ENCODE data around the gene RNFT2. TPM values are rescaled to one million over a fixed set of nuclear protein-coding genes. Genes with fewer than 3 reads are reported as not detected.
A peak's percentile ranks its signal among the peaks of the same experiment; 100 is the strongest.

The RNFT2 gene
- total RNA-seq, 2 experiments from 2014 or later, result 11.8 to 11.9 TPM

DNA sequence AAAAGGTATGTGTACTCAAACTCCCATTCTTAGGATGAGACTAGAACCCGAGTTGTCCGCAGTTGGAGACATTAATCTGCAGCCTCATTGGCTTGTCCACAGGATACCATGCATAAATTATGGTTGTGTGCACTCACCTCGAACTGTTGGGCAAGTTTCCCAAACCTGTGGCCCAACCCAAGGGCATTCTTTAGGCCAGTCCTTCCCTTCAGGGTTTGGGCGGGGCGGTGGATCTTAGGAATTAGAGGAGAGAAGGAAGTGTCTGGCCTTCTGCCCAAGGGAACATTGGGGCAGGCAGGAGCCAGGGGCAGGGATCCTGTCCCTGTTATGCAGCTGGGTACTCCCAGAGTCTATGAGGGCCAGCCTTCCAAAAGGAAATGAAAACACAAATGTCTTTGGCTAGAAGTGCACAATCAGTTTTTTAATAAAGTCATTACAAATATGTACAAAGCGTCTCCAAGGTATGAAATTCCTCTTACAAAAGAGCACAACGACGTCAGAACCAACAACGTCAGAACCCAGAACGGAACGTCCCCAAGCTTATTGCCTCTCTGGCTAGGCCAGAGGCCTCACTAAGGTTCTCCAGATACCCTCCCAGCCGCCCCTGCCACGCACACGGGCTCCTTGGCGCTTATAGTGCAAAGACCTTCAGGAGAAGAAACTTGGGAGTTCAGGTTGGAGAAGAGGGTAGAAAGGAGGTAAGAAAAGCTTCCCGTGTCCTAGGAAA lies 117.8 kb downstream of the RNFT2 start:
- no peak for ATAC-seq
- H3K36me3 Mint-ChIP-seq (ENCODE audit: low read depth), result no peaks in the 10 kb centered on the region
- DNase-seq, result no peak
- ChIA-PET POLR2A (no interaction called here), CTCF (no interaction called here)
- peaks cover 11% of the 10 kb centered on the region for H3K27me3 Mint-ChIP-seq (ENCODE audit: low read depth)
- H3K27ac Mint-ChIP-seq, result no peak overlapping the region
- H3K4me1 Mint-ChIP-seq (ENCODE audit: low read depth), result peaks cover 5% of the 10 kb centered on the region
- no peaks in the 10 kb centered on the region for H3K9me3 Mint-ChIP-seq (ENCODE audit: insufficient read depth)
- no peak overlapping the region for H3K4me3 Mint-ChIP-seq

DNA sequence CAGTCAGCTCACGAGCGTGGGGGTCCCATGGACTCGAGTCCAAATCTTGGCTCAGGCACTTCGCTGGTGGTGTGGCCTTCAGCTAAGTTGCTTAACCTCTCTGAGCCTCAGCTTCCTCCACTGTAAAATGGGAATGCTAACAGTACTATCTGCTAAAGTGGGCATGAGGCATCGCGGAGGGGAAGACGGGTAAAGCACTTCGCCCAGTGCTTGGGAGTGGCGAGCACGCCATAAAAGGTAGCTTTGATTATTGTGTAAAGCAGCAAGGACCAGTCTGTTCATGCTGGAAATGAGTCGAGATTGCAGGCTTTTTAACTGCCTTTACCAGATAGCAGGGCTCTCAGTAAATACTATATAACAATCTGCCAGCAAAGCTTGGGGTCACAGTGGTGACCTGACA lies 118.6 kb downstream of the RNFT2 start:
- POLR2A ChIA-PET, result no interaction called here
- peaks cover 12% of the 10 kb centered on the region for H3K4me1 Mint-ChIP-seq (ENCODE audit: low read depth)
- H3K27me3 Mint-ChIP-seq (ENCODE audit: low read depth), result peaks cover 11% of the 10 kb centered on the region
- ATAC-seq (no peak), DNase-seq (no peak)
- H3K4me3 Mint-ChIP-seq, result no peak overlapping the region
- CTCF ChIA-PET, result no interaction called here
- no peaks in the 10 kb centered on the region for H3K9me3 Mint-ChIP-seq (ENCODE audit: insufficient read depth)
- H3K27ac Mint-ChIP-seq, result no peak overlapping the region
- no peaks in the 10 kb centered on the region for H3K36me3 Mint-ChIP-seq (ENCODE audit: low read depth)

DNA sequence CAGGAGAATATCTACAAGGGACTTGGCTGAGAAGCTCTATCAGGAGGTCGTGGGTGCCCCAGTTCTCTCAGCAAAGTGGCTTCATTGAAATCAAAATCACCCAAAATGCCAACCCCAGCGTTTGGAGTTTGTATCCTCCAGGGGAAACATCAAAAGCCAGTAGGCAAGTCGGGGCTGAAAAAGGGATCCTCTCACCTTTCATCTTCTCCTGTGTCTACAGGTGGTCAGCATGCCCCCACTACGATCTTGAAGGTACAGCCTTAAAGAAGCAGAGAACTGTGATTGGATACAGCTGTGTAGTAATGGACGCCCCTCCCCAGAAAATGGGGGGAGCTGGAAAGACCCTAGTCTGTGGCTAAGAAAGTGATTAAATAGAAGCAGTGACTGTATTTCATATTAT lies 121.0 kb downstream of the RNFT2 start:
- H3K36me3 Mint-ChIP-seq (ENCODE audit: low read depth), result no peaks in the 10 kb centered on the region
- DNase-seq (no peak), ATAC-seq (no peak)
- ChIA-PET POLR2A (no interaction called here), CTCF (no interaction called here)
- no peak overlapping the region for H3K4me3 Mint-ChIP-seq
- H3K4me1 Mint-ChIP-seq (ENCODE audit: low read depth), result peaks cover 14% of the 10 kb centered on the region
- H3K9me3 Mint-ChIP-seq (ENCODE audit: insufficient read depth), result no peaks in the 10 kb centered on the region
- H3K27me3 Mint-ChIP-seq (ENCODE audit: low read depth), result peaks cover 11% of the 10 kb centered on the region
- no peak overlapping the region for H3K27ac Mint-ChIP-seq

DNA sequence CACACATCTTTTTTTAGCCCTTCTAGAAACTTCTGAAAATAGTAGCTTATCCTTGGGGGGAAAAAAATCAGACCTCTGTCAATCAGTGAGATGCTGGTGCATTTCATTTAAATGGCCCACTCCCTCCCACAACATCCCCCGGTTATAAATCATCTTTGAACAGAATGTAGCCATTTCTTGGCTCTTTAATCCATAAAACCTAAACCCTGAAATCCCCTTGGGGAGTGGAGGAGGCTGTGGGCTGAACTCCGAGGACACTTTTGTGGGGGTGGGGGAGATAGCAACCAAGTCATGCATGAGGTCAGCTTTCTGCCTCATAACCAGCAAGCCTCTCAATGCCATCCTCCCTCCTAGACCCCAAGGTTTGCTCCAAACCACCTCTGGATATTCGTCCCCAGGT lies 122.1 kb downstream of the RNFT2 start:
- Mint-ChIP-seq H3K36me3 (ENCODE audit: low read depth) (no peaks in the 10 kb centered on the region), H3K27me3 (ENCODE audit: low read depth) (peaks cover 11% of the 10 kb centered on the region), H3K4me3 (no peak overlapping the region), H3K27ac (no peak overlapping the region), H3K9me3 (ENCODE audit: insufficient read depth) (no peaks in the 10 kb centered on the region), H3K4me1 (ENCODE audit: low read depth) (peaks cover 14% of the 10 kb centered on the region)
- ATAC-seq (no peak), DNase-seq (no peak)
- ChIA-PET POLR2A (no interaction called here), CTCF (no interaction called here)

DNA sequence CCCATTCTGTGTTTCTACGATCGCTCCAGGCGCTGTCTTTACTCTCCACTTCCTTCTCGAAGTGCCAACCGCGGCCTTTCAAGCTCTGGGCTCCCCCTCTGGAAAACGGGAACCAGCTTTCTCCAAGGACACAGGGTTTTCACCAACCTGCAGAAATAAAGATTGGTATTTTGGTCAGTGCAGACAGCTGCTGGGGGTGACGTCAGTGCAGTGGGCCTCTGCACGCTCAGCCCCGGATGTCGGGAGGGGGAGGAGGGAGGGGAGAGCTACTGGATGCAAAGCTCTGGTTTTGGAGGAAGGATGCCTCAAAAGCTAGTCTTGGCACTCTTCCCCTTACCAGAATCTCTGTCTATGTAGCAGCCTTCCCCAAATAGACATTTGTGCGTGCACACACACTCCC lies 123.2 kb downstream of the RNFT2 start:
- ChIA-PET POLR2A (interaction anchor here (0.8 kb wide), 1 partner anchor 272 kb away, joined by 3 read pairs; no protein-coding TSS in a partner anchor), CTCF (interaction anchor here (0.8 kb wide), 1 partner anchor 21 kb away, joined by 3 read pairs; no protein-coding TSS in a partner anchor)
- peaks cover 11% of the 10 kb centered on the region for H3K27me3 Mint-ChIP-seq (ENCODE audit: low read depth)
- no peaks in the 10 kb centered on the region for H3K36me3 Mint-ChIP-seq (ENCODE audit: low read depth)
- peak; percentile 92 for ATAC-seq
- H3K4me3 Mint-ChIP-seq, result no peak overlapping the region
- peak; percentile 77 for DNase-seq
- H3K4me1 Mint-ChIP-seq (ENCODE audit: low read depth), result peaks cover 14% of the 10 kb centered on the region
- no peaks in the 10 kb centered on the region for H3K9me3 Mint-ChIP-seq (ENCODE audit: insufficient read depth)
- H3K27ac Mint-ChIP-seq, result no peak overlapping the region

DNA sequence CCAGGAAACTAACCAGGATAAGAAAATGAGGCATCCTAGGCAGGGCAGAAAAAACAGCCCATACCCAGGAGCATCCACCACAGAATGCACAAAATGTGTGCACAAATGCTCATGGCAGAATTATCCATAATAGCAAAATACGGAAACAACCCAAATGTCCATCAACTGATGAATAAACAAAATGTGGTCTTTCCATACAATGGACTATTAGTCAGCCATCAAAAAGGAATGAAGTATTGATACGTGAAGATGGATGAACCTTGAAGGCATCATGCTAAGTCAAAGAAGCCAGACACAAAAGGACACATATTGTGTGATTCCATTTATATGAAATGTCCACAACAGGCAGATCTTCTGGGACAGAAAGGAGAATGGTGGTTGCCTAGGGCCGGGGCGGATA lies 124.1 kb downstream of the RNFT2 start:
- Mint-ChIP-seq H3K27me3 (ENCODE audit: low read depth) (peaks cover 11% of the 10 kb centered on the region), H3K9me3 (ENCODE audit: insufficient read depth) (no peaks in the 10 kb centered on the region), H3K27ac (no peak overlapping the region), H3K4me3 (no peak overlapping the region), H3K36me3 (ENCODE audit: low read depth) (no peaks in the 10 kb centered on the region), H3K4me1 (ENCODE audit: low read depth) (peaks cover 14% of the 10 kb centered on the region)
- no peak for DNase-seq
- no peak for ATAC-seq
- CTCF ChIA-PET, result interaction anchor here (1.6 kb wide), 1 partner anchor 18 kb away, joined by 7 read pairs; no protein-coding TSS in a partner anchor
- POLR2A ChIA-PET, result no interaction called here

DNA sequence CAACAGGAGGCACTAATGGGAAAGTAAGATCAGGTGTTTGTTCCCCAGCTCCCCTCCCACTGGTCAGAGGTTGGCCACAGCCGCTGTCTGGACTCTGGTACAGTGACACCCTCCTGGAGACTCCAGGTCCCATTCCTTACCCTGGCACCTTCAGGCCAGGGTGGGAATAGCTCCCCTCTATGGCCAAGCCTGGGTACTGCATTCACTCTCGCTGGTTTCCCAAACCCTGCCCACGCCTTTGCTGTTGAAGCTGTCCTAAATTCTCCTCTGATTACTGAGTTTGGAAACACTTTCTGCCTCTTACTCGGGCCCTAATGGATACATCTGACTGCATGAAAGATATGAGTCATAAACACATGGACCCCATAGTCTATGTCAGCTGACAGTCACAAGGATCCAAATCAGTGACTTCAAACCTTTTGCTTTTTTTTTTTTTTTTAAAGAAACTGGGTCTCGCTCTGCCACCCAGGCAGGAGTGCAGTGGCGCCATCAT lies 125.2 kb downstream of the RNFT2 start:
- CTCF ChIA-PET, result interaction anchor here (0.8 to 1.6 kb wide), 5 partner anchors 12 to 160 kb away, joined by 3 to 7 read pairs (median 4); partner anchors contain the start of gene HRK

DNA sequence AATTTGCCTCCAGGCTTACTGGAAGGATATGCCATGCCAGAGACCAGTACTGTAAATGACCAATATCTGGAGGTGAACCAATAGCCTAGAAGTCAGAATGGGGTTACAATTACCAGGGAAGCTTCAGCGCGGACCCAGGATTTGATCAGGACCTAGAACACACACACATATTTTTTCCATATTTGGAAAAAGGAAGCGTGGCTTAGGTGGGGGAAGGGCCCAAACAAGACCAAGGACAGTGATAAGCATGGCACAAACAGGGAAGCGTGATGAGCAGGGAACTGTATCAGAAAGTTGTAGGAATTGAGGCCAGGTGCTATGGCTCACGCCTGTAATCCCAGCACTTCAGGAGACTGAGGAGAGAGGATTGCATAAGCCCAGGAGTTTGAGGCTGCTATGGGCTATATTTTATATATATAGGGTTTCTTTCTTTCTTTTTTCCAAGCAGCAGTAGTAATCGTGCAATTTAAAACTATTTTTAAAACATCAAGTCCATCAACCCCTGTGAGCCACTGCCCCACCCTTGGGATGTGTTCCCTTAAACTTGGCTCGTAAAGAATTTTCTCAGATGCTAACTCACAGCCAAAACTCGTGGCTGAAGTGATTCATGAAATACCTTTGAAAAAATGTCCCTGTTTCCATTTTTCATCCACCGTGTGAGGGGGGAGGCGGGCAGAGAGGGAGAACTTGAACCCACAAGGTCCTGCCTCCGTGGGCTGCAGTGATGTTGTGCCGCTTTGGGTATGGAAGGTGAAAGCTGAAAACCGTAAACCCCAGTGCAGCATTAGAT lies 126.5 kb downstream of the RNFT2 start:
- Mint-ChIP-seq H3K27ac (no peak overlapping the region), H3K4me3 (no peak overlapping the region), H3K9me3 (ENCODE audit: insufficient read depth) (no peaks in the 10 kb centered on the region), H3K4me1 (ENCODE audit: low read depth) (peaks cover 14% of the 10 kb centered on the region), H3K27me3 (ENCODE audit: low read depth) (no peaks in the 10 kb centered on the region), H3K36me3 (ENCODE audit: low read depth) (no peaks in the 10 kb centered on the region)
- ATAC-seq (no peak), DNase-seq (no peak)
- POLR2A ChIA-PET, result no interaction called here
- CTCF ChIA-PET, result no interaction called here

More for the DNA sequence above, 125.2 kb downstream of the RNFT2 start:
- H3K9me3 Mint-ChIP-seq (ENCODE audit: insufficient read depth), result no peaks in the 10 kb centered on the region
- H3K27ac Mint-ChIP-seq, result no peak overlapping the region
- H3K36me3 Mint-ChIP-seq (ENCODE audit: low read depth), result no peaks in the 10 kb centered on the region
- H3K4me3 Mint-ChIP-seq, result no peak overlapping the region
- H3K4me1 Mint-ChIP-seq (ENCODE audit: low read depth), result peaks cover 14% of the 10 kb centered on the region
- ATAC-seq (no peak), DNase-seq (no peak)
- POLR2A ChIA-PET, result no interaction called here
- H3K27me3 Mint-ChIP-seq (ENCODE audit: low read depth), result peaks cover 6% of the 10 kb centered on the region

DNA sequence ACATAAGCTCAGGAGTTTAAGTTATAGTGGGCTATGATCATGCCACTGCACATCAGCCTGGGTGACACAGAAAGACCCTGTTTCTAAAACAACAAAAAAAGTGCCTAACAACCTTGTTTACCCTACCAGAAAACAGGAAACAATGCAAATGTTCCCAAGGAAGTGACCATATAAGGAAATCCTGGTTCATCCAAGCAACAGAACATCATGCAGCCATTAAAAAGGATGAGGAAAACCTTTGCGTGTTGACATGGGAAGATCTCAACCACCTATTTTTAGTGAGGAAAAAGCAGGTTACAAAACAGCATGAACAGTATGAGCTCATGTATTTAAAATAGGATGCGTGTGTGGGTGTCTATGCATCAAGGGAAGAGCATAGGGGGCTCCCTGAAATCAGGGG lies 129.4 kb downstream of the RNFT2 start:
- CTCF ChIA-PET, result no interaction called here

DNA sequence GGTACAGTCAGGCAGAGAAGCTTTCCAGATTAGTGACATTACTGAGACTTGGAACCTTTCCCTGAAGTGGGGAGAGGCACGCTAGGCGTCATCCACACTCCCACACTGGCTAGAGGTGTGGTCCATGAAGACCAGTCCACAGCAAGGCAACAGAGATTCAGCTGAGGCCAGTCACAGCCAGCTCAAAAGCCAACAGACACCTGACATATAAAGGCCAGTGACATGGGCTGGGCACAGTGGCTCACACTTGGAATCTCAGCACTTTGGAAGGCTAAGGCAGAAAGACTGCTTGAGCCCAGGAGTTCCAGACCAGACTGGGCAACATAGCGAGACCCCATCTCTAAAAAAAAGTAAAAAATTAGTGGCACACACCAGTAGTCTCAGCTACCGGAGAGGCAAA lies 132.2 kb downstream of the RNFT2 start:
- Mint-ChIP-seq H3K9me3 (ENCODE audit: insufficient read depth) (peaks cover 5% of the 10 kb centered on the region), H3K27me3 (ENCODE audit: low read depth) (peaks cover 14% of the 10 kb centered on the region), H3K4me1 (ENCODE audit: low read depth) (peaks cover 16% of the 10 kb centered on the region), H3K27ac (no peak overlapping the region), H3K4me3 (no peak overlapping the region), H3K36me3 (ENCODE audit: low read depth) (no peaks in the 10 kb centered on the region)
- DNase-seq (no peak), ATAC-seq (no peak)
- ChIA-PET POLR2A (no interaction called here), CTCF (no interaction called here)

More for the DNA sequence above, 129.4 kb downstream of the RNFT2 start:
- DNase-seq, result no peak
- no peaks in the 10 kb centered on the region for H3K36me3 Mint-ChIP-seq (ENCODE audit: low read depth)
- POLR2A ChIA-PET, result no interaction called here
- no peak overlapping the region for H3K4me3 Mint-ChIP-seq
- ATAC-seq, result no peak
- peaks cover 1% of the 10 kb centered on the region for H3K4me1 Mint-ChIP-seq (ENCODE audit: low read depth)
- H3K27ac Mint-ChIP-seq, result no peak overlapping the region
- peaks cover 3% of the 10 kb centered on the region for H3K27me3 Mint-ChIP-seq (ENCODE audit: low read depth)
- H3K9me3 Mint-ChIP-seq (ENCODE audit: insufficient read depth), result no peaks in the 10 kb centered on the region

DNA sequence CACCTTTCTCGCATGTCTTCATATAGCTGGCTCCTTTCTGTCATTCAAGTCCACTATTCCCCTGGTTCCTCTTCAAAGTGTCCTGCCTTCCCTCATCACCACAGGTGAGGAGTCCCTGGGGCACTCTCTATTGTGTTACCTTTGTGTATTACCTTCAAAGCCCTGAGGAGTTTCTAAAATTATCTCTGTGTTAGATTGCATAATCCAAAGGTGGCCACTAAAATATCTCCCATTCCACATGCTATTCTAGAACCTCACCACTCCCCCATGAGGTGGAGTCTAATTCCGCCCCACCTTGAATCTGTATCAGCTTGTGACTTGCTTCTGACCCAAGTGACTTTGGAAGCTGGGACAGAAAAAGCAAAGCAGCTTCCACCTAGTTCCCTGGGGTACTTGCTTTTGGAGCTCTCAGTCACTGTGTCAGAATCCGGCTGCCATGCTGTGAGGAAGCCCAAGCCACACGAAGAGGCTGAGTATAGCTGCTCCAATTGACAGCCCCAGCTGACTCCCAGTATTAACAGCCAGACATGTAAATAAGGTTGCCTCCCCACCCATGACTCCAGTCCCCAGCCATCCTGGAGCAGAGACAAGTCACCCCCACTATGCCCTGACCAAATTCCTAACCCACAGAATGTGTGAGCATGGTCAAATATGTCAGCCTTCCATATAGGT lies 136.3 kb downstream of the RNFT2 start:
- H3K4me3 Mint-ChIP-seq, result no peak overlapping the region
- ATAC-seq (no peak), DNase-seq (no peak)
- POLR2A ChIA-PET, result interaction anchor here (0.6 kb wide), 1 partner anchor 24 kb away, joined by 3 read pairs; no protein-coding TSS in a partner anchor
- peaks cover 5% of the 10 kb centered on the region for H3K9me3 Mint-ChIP-seq (ENCODE audit: insufficient read depth)
- H3K4me1 Mint-ChIP-seq (ENCODE audit: low read depth), result peaks cover 28% of the 10 kb centered on the region
- CTCF ChIA-PET, result no interaction called here
- H3K27ac Mint-ChIP-seq, result no peak overlapping the region
- H3K36me3 Mint-ChIP-seq (ENCODE audit: low read depth), result no peaks in the 10 kb centered on the region
- H3K27me3 Mint-ChIP-seq (ENCODE audit: low read depth), result peaks cover 47% of the 10 kb centered on the region

Data from activated CD8-positive, alpha-beta T cell treated with anti-CD3 and anti-CD28 coated beads, Interleukin-2, amount 10 ng/mL, durations not matched to agents 7 days and 5 days (primary cell).